Measurements from ENCODE around the gene ASXL3.

GRCh38 chr18:33751613-33752221 is 173.7 kb downstream of the ASXL3 start:
- no peak for TF ChIP-seq POLR2AphosphoS5 (IDR thresholded peaks at IDR 0.05; ENCODE audit: insufficient read depth, low read depth, low read length)
- TF ChIP-seq CTCF (IDR thresholded peaks at IDR 0.05; ENCODE audit: extremely low read depth in 1 of 2, insufficient read depth in 1 of 2, low read depth in 1 of 2, low read length in 2 of 2), result peak in 1 of 2 donors; percentile 27
- TF ChIP-seq MAX (IDR thresholded peaks at IDR 0.05; ENCODE audit: insufficient read depth, insufficient read length), result no peak
- TF ChIP-seq EZH2 (IDR thresholded peaks at IDR 0.05; ENCODE audit: borderline replicate concordance, low read depth, low read length, severe bottlenecking), result no peak
- TF ChIP-seq POLR2A (IDR thresholded peaks at IDR 0.05; ENCODE audit: low read depth, low read length), result no peak
- TF ChIP-seq MYC (IDR thresholded peaks at IDR 0.05; ENCODE audit: low read depth, low read length), result no peak
